Endodermal cell (in vitro differentiated cells): Measurements from ENCODE around the gene CBFA2T2. TPM values are rescaled to one million over a fixed set of nuclear protein-coding genes. Genes with fewer than 3 reads are reported as not detected.

Experiments
- DNase-seq: peaks from one replicate; pipeline ENCODE4 v3.0.0-alpha.2; 2017
- H3K27ac ChIP-seq: 2 replicates; pipeline ENCODE4 v1.5.1; 2013; ENCODE audit warnings: mild to moderate bottlenecking, low read depth, low read length, moderate library complexity
- H3K27me3 ChIP-seq: 2 replicates; pipeline ENCODE4 v1.6.1; 2013; ENCODE audit warnings: mild to moderate bottlenecking, low read length, moderate library complexity; ENCODE audit not compliant: insufficient read depth, control insufficient read depth, poor library complexity, severe bottlenecking
- H3K36me3 ChIP-seq: 2 replicates; pipeline ENCODE4 v1.7.0; 2013; ENCODE audit warnings: mild to moderate bottlenecking, low read length, moderate library complexity; ENCODE audit not compliant: control insufficient read depth, insufficient read depth
- H3K4me1 ChIP-seq: one replicate; pipeline ENCODE4 v1.7.0; 2013; ENCODE audit warnings: low read length; ENCODE audit not compliant: control insufficient read depth, insufficient read depth
- H3K4me3 ChIP-seq: 2 replicates; pipeline ENCODE4 v1.5.1; 2013; ENCODE audit warnings: mild to moderate bottlenecking, low read length, moderate library complexity
- H3K9ac ChIP-seq: 2 replicates; pipeline ENCODE4 v1.6.1; 2013; ENCODE audit warnings: mild to moderate bottlenecking, low read length, moderate library complexity; ENCODE audit not compliant: poor library complexity, severe bottlenecking; ENCODE audit errors: extremely low read depth
- H3K9me3 ChIP-seq: 2 replicates; pipeline ENCODE4 v1.6.1; 2013; ENCODE audit warnings: mild to moderate bottlenecking, low read length, moderate library complexity; ENCODE audit not compliant: control insufficient read depth
- H3K27ac Mint-ChIP-seq: 2 replicates; pipeline ENCODE4 v1.8.0; 2020; ENCODE audit warnings: mixed read lengths
- H3K27me3 Mint-ChIP-seq: 2 replicates; pipeline ENCODE4 v1.8.0; 2021; ENCODE audit warnings: mild to moderate bottlenecking, mixed read lengths; ENCODE audit not compliant: insufficient read depth
- H3K36me3 Mint-ChIP-seq: 2 replicates; pipeline ENCODE4 v1.8.0; 2020; ENCODE audit warnings: low read depth, mixed read lengths
- H3K4me1 Mint-ChIP-seq: 2 replicates; pipeline ENCODE4 v1.8.0; 2020; ENCODE audit warnings: mixed read lengths
- H3K4me3 Mint-ChIP-seq: 2 replicates; pipeline ENCODE4 v1.8.0; 2020; ENCODE audit warnings: mild to moderate bottlenecking, moderate library complexity, mixed read lengths
- H3K9me3 Mint-ChIP-seq: 2 replicates; pipeline ENCODE4 v1.8.0; 2020; ENCODE audit warnings: mild to moderate bottlenecking, mixed read lengths
- CTCF ChIP-seq: fragments of 200-600 bp; sonication (generic); conservative IDR thresholded peaks from 2 replicates; pipeline ENCODE4 v1.5.0; 2021; ENCODE audit warnings: antibody characterized with exemption, mild to moderate bottlenecking
- WGBS, 2 experiments: methylation state at CpG; one replicate each; pipeline versions ENCODE4 v1.1.5 to v1.1.7; 2013; ENCODE audit warnings: missing lambda C conversion rate in 2 of 2, mixed read lengths in 1 of 2; ENCODE audit not compliant: insufficient coverage in 1 of 2, insufficient read length in 1 of 2; 5-methylcytosine and 5-hydroxymethylcytosine counted together
- total RNA-seq, 2 donors: library from RNA; stranded (reverse); fragmentation: NEBNext Ultra II Directional in 1 of 2; extraction: Animal tissue kit (Norgen Biotek cat#: 25700) in 1 of 2; gene quantifications; 2 replicates in 1 of 2; 3 replicates in 1 of 2; pipeline ENCODE4 v1.2.1, GENCODE V29; 2021

The CBFA2T2 gene
- total RNA-seq, 2 donors from 2014 or later: 26.8 to 32.7 TPM

- no peak for TF ChIP-seq CTCF
- Histone ChIP-seq H3K9ac (no peak overlapping the region), H3K27ac (no peak overlapping the region), H3K27me3 (no peaks in the 10 kb centered on the region), H3K36me3 (peaks cover 20% of the 10 kb centered on the region), H3K4me1 (no peaks in the 10 kb centered on the region), H3K9me3 (peaks cover 7% of the 10 kb centered on the region), H3K4me3 (no peak overlapping the region)
- no peak for DNase-seq
- Mint-ChIP-seq H3K36me3 (peaks cover 23% of the 10 kb centered on the region), H3K9me3 (no peaks in the 10 kb centered on the region), H3K4me1 (peaks cover 11% of the 10 kb centered on the region), H3K27me3 (no peaks in the 10 kb centered on the region), H3K4me3 (no peak overlapping the region), H3K27ac (no peak overlapping the region)
- 89 to 100% methylated on average over 1 of the region's 1 CpG for WGBS, 2 experiments
Measured at GRCh38 chr20:33551778-33552177, 61.9 kb downstream of the CBFA2T2 start.

DNA sequence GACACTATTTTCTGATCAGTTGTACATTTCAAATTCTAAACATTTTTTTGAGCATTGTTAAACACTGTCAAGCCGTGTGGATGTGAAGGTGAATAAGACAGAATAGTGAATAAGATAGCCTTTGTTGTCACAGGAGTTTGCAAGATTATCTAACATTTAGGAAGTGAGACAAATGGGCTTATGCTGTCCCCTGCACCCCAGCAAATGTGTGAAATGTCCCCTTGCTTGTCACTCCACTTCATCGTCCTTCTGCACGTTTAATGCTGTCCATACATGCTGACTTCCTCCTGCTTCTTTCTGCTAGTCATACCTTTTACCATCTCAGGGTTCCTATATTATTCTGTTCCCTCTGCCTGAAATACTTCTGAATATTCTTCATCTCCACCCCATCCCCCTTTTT is 62.6 kb downstream of the CBFA2T2 start:
- H3K4me1 Mint-ChIP-seq: peaks cover 11% of the 10 kb centered on the region
- no peak overlapping the region for H3K4me3 Mint-ChIP-seq
- peaks cover 20% of the 10 kb centered on the region for H3K36me3 ChIP-seq
- H3K9ac ChIP-seq: no peak overlapping the region
- H3K27ac Mint-ChIP-seq: no peak overlapping the region
- no peaks in the 10 kb centered on the region for H3K27me3 ChIP-seq
- no peaks in the 10 kb centered on the region for H3K4me1 ChIP-seq
- DNase-seq: no peak
- H3K27me3 Mint-ChIP-seq: no peaks in the 10 kb centered on the region
- H3K27ac ChIP-seq: no peak overlapping the region
- H3K9me3 Mint-ChIP-seq: no peaks in the 10 kb centered on the region
- 88 to 89% methylated on average over 3 of the region's 3 CpGs for WGBS, 2 experiments
- no peak for TF ChIP-seq CTCF
- no peak overlapping the region for H3K4me3 ChIP-seq
- peaks cover 28% of the 10 kb centered on the region for H3K36me3 Mint-ChIP-seq
- peaks cover 7% of the 10 kb centered on the region for H3K9me3 ChIP-seq

DNA sequence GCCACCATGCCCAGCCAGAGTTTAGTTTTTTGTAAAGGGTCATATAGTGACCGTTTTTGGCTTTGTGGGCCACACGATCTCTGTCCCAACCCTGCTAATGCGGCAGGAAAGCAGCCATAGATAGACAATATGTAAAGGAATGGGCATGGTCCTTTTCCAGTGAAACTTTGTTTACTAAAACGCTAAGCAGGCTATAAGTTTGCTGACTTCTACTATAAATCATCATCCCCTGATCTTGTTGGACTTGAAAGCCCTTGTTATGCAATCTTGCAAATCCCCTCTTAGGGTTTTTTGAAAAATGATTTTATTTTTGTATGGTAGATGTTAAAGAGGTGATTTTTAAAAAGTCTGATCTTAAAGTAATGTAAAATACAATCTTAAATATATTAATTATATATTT is 63.6 kb downstream of the CBFA2T2 start:
- Histone ChIP-seq H3K36me3 (peaks cover 20% of the 10 kb centered on the region), H3K4me3 (no peak overlapping the region), H3K9me3 (peaks cover 7% of the 10 kb centered on the region), H3K27ac (no peak overlapping the region), H3K9ac (no peak overlapping the region), H3K4me1 (no peaks in the 10 kb centered on the region), H3K27me3 (no peaks in the 10 kb centered on the region)
- 91 to 100% methylated on average over 4 of the region's 4 CpGs for WGBS, 2 experiments
- Mint-ChIP-seq H3K4me1 (peaks cover 11% of the 10 kb centered on the region), H3K36me3 (peaks cover 37% of the 10 kb centered on the region), H3K27me3 (no peaks in the 10 kb centered on the region), H3K27ac (no peak overlapping the region), H3K4me3 (no peak overlapping the region), H3K9me3 (no peaks in the 10 kb centered on the region)
- no peak for DNase-seq
- TF ChIP-seq CTCF: no peak
